Measurements from ENCODE around the gene SAG.

Gene SAG

DNA sequence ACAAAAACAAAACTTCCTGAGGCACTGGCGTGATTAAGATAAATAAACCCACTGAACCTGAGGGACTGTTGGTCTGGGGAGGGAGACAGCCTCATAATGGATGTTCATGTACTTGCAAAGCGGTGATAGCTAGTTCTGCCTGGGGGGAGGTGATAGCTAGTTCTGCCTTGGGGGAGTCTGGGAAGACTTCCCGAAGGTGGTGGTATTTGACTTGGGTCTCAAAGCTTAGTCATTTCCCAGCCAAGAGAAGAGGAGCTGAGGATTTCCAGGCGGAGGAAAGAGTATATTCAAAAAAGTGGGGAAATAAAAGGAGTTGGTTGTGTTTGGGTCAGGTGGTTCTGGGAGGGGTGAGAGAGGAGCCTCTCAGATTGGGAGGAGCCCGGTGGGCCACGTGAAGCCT is 71.4 kb downstream of the SAG start:
- H3K27ac ChIP-seq: no peak overlapping the region
- TF ChIP-seq ZFX (IDR thresholded peaks at IDR 0.05; ENCODE audit: borderline replicate concordance) (no peak), CTCF (IDR thresholded peaks at IDR 0.05) (no peak)

- TF ChIP-seq ZFX (IDR thresholded peaks at IDR 0.05; ENCODE audit: borderline replicate concordance) (no peak), CTCF (IDR thresholded peaks at IDR 0.05) (no peak)
- no peak overlapping the region for H3K27ac ChIP-seq
Observed at GRCh38 chr2:233379441-233379840, 71.8 kb downstream of the SAG start.

DNA sequence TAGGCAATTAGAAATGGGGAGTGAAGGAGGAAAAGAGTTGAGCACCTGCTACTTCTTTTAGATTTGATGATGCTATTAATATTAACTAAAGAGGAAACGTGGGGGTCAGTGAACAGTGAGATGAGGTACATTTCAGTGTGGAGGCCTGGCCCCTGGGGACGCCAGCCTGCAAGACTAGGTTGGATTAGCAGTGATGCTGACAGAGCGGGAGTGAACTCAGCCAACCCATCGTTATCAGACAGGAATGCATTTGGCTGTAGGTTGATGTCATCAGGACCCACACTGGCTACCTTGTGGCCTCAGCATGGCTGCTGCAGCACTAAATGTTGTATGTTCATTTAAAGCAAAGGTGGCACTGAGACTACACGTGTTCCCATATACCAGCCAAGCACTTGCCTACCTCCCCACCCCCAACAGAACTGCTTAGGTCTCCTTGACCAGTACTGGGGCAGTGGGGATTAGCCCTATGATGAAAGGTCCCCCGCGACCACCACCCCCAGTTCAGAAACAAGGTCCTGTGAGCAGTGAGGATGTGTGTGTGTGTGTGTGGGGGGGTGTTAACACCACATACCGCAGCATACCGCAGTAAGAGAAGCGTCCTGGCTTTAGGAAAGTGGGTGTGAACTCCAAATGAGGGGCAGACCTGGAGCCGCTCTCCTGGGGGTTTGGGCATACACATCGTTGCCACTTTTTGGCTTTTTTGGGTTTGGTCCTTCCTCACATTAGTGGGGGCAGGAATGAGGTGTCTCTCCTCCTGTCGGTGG is 72.7 kb downstream of the SAG start:
- no peak for TF ChIP-seq ZFX (IDR thresholded peaks at IDR 0.05; ENCODE audit: borderline replicate concordance)
- no peak for TF ChIP-seq CTCF (IDR thresholded peaks at IDR 0.05)
- H3K27ac ChIP-seq: no peak overlapping the region

DNA sequence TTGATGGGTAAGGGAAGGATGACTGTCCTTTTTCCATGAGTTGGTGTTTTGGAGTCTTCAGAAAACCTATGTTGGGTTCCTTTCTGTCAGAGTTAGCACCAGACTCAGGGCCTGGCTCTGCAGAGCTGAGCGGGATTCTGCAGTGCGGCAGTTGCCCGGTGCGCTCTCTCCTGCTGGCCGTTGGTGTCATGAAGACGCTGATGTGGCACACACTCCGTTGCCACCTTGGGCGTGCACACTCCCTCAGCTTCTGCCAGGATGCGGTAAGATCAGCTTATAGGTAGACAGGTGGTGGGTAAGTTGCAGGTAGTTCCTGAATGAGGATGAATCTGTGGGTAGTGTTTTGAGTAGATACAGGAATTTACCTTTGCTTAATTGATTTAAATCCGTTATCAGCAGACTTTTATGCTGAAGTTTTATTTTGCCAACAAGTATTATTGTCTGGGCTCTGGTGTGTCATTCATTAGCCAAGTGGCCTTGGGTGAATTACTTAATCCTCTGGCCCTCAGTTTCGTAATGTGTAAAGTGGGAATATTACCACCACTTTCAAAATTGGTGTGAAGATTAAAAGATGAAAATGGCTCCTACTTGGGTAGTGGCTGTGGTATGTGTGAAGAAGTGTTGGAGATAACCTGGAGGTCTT is 73.5 kb downstream of the SAG start:
- no peak overlapping the region for H3K27ac ChIP-seq
- TF ChIP-seq CTCF (IDR thresholded peaks at IDR 0.05) (no peak), ZFX (IDR thresholded peaks at IDR 0.05; ENCODE audit: borderline replicate concordance) (no peak)

GRCh38 chr2:233381638-233381995 is 74.0 kb downstream of the SAG start:
- TF ChIP-seq ZFX (IDR thresholded peaks at IDR 0.05; ENCODE audit: borderline replicate concordance): no peak
- TF ChIP-seq CTCF (IDR thresholded peaks at IDR 0.05): no peak
- no peak overlapping the region for H3K27ac ChIP-seq

- no peak overlapping the region for H3K27ac ChIP-seq
- no peak for TF ChIP-seq ZFX (IDR thresholded peaks at IDR 0.05; ENCODE audit: borderline replicate concordance)
- TF ChIP-seq CTCF (IDR thresholded peaks at IDR 0.05): no peak
Observed at GRCh38 chr2:233384015-233384414, 76.4 kb downstream of the SAG start.

GRCh38 chr2:233384811-233385488 is 77.3 kb downstream of the SAG start:
- TF ChIP-seq CTCF (IDR thresholded peaks at IDR 0.05) (no peak), ZFX (IDR thresholded peaks at IDR 0.05; ENCODE audit: borderline replicate concordance) (no peak)
- H3K27ac ChIP-seq: no peak overlapping the region

Data from 22Rv1 (cell line).